HEK293 (cell line): ENCODE data around the gene ZCCHC14.
"Not testable (repeated sequence)": the region's sequence is repeated elsewhere in the genome, so short reads cannot be mapped to it uniquely, and the experiment has no call there.

Source experiments
- CTCF ChIA-PET: fragments of 350-600 bp; formaldehyde crosslinking; extraction: SDS; loops from one replicate; lab custom pipeline; 2021; ENCODE audit warnings: antibody characterized with exemption; lab: Yijun Ruan, JAX
- POLR2A ChIA-PET: fragments of 300-600 bp; formaldehyde crosslinking; extraction: SDS; loops from one replicate; lab custom pipeline; 2020; ENCODE audit warnings: antibody characterized with exemption, inconsistent platforms; lab: Yijun Ruan, JAX
- H3K27ac ChIP-seq: fragments of 200-500 bp; sonication (Bioruptor generic); 2 replicates; pipeline ENCODE4 v1.5.1; 2014; ENCODE audit warnings: low read depth, low read length, control low read depth, inconsistent platforms; ENCODE audit errors: extremely low read depth
- H3K36me3 ChIP-seq, 2 experiments: fragments of 200-500 bp in 1 of 2; sonication (Bioruptor generic) in 1 of 2; 1 replicate in 1 of 2; 2 replicates in 1 of 2; pipeline ENCODE4 v1.5.1; 2014 to 2017; ENCODE audit warnings: inconsistent platforms in 2 of 2, low read length in 2 of 2; ENCODE audit not compliant: control insufficient read depth in 2 of 2, insufficient read depth in 1 of 2
- H3K4me1 ChIP-seq: fragments of 200-500 bp; sonication (Bioruptor generic); 2 replicates; pipeline ENCODE4 v1.5.1; 2014; ENCODE audit warnings: mild to moderate bottlenecking, low read length, inconsistent platforms; ENCODE audit not compliant: control insufficient read depth, insufficient read depth
- H3K4me3 ChIP-seq: 2 replicates; pipeline ENCODE4 v1.5.1; 2011; ENCODE audit warnings: low read depth, mild to moderate bottlenecking, control low read depth, low read length, moderate library complexity
- H3K9me3 ChIP-seq: fragments of 200-500 bp; sonication (Bioruptor generic); 2 replicates; pipeline ENCODE4 v1.5.1; 2014; ENCODE audit warnings: low read depth, low read length, inconsistent platforms; ENCODE audit not compliant: control insufficient read depth, insufficient read depth
- HOXC10 ChIP-seq: sonication (generic); formaldehyde crosslinking; IDR thresholded peaks from 2 replicates; pipeline ENCODE4 v1.8.1; 2023; ENCODE audit warnings: mild to moderate bottlenecking, missing genetic modification reagents
- HOXD13 ChIP-seq: sonication (generic); formaldehyde crosslinking; IDR thresholded peaks from 2 replicates; pipeline ENCODE4 v1.8.0; 2022; ENCODE audit warnings: missing genetic modification reagents, borderline replicate concordance
- KLF10 ChIP-seq: fragments of 450-650 bp; IDR thresholded peaks from 2 replicates; pipeline ENCODE4 v1.5.1; 2018; ENCODE audit warnings: missing biosample characterization, mild to moderate bottlenecking, missing genetic modification characterization
- MZF1 ChIP-seq: fragments of 450-650 bp; formaldehyde crosslinking; IDR thresholded peaks from 2 replicates; pipeline ENCODE4 v1.5.1; 2017; ENCODE audit warnings: missing biosample characterization, missing genetic modification characterization, borderline replicate concordance
- OSR2 ChIP-seq: fragments of 450-650 bp; formaldehyde crosslinking; IDR thresholded peaks from 2 replicates; pipeline ENCODE4 v1.5.1; 2016; ENCODE audit warnings: missing biosample characterization, missing genetic modification characterization
- SP3 ChIP-seq: fragments of 450-650 bp; formaldehyde crosslinking; IDR thresholded peaks from 2 replicates; pipeline ENCODE4 v1.5.1; 2016; ENCODE audit warnings: missing biosample characterization, missing genetic modification characterization
- ZFP41 ChIP-seq: fragments of 450-650 bp; formaldehyde crosslinking; IDR thresholded peaks from 2 replicates; pipeline ENCODE4 v1.5.1; 2016; ENCODE audit warnings: missing biosample characterization, missing genetic modification characterization, borderline replicate concordance
- ZNF10 ChIP-seq: fragments of 450-650 bp; formaldehyde crosslinking; IDR thresholded peaks from 2 replicates; pipeline ENCODE4 v1.5.1; 2017; ENCODE audit warnings: missing biosample characterization, missing genetic modification characterization
- ZNF121 ChIP-seq: fragments of 450-650 bp; formaldehyde crosslinking; IDR thresholded peaks from 2 replicates; pipeline ENCODE4 v1.5.1; 2016; ENCODE audit warnings: missing biosample characterization, missing genetic modification characterization
- ZNF174 ChIP-seq: fragments of 450-650 bp; formaldehyde crosslinking; IDR thresholded peaks from 2 replicates; pipeline ENCODE4 v1.5.0; 2017; ENCODE audit warnings: missing biosample characterization, mild to moderate bottlenecking, missing genetic modification characterization
- ZNF211 ChIP-seq: fragments of 450-650 bp; formaldehyde crosslinking; IDR thresholded peaks from 2 replicates; pipeline ENCODE4 v1.5.1; 2016; ENCODE audit warnings: low read depth, missing biosample characterization, missing genetic modification characterization
- ZNF561 ChIP-seq: fragments of 450-650 bp; IDR thresholded peaks from 2 replicates; pipeline ENCODE4 v1.5.1; 2018; ENCODE audit warnings: missing biosample characterization, missing genetic modification characterization, borderline replicate concordance
- ZNF707 ChIP-seq: fragments of 450-650 bp; formaldehyde crosslinking; IDR thresholded peaks from 2 replicates; pipeline ENCODE4 v1.5.1; 2016; ENCODE audit warnings: missing biosample characterization, missing genetic modification characterization
- TF ChIP-seq, protein P1 (sequence below): fragments of 450-650 bp; formaldehyde crosslinking; IDR thresholded peaks from 2 replicates; pipeline ENCODE4 v1.5.1; 2017; ENCODE audit warnings: missing biosample characterization, missing genetic modification characterization

Gene ZCCHC14

GRCh38 chr16:87391950-87392820 is 100.6 kb downstream of the ZCCHC14 start, which contains the start of gene MAP1LC3B (continued):
- TF ChIP-seq KLF10 (tag by site-specific recombination) (peak; percentile 98), SP3 (tag by site-specific recombination) (peak; percentile 90), ZNF10 (tag by site-specific recombination) (peak; percentile 48; the same call in 1 of the 2 replicates), ZNF707 (no peak)

- CTCF ChIA-PET, result interaction anchor here (0.6 to 0.7 kb wide), 2 partner anchors 352 to 378 kb away, joined by 3 read pairs; no protein-coding TSS in a partner anchor
- H3K27ac ChIP-seq, result peak overlapping the region; percentile 81
- POLR2A ChIA-PET, result no interaction called here
- peak overlapping the region; percentile 59 for H3K4me3 ChIP-seq
- H3K36me3 ChIP-seq, result peaks cover 0 to 5% of the 10 kb centered on the region in 2 experiments; a peak in 1 of 3 replicates
- peaks cover 7% of the 10 kb centered on the region for H3K4me1 ChIP-seq
- no peak for TF ChIP-seq MZF1 (tag by site-specific recombination)
- TF ChIP-seq HOXC10, result 0 out of 2 replicates have a peak, but pooled peaks have one; percentile 66
- TF ChIP-seq HOXD13 (CRISPR knock-in tag), result 0 out of 2 replicates have a peak, but pooled peaks have one; percentile 7
- 0 out of 2 replicates have a peak, but pooled peaks have one; percentile 30 for TF ChIP-seq ZNF174 (tag by site-specific recombination)
- no peak for TF ChIP-seq ZFP41
- TF ChIP-seq, all 188 proteins: peak for 3
- H3K9me3 ChIP-seq, result no peaks in the 10 kb centered on the region
Measured at GRCh38 chr16:87391324-87391949, 101.4 kb downstream of the ZCCHC14 start.

DNA sequence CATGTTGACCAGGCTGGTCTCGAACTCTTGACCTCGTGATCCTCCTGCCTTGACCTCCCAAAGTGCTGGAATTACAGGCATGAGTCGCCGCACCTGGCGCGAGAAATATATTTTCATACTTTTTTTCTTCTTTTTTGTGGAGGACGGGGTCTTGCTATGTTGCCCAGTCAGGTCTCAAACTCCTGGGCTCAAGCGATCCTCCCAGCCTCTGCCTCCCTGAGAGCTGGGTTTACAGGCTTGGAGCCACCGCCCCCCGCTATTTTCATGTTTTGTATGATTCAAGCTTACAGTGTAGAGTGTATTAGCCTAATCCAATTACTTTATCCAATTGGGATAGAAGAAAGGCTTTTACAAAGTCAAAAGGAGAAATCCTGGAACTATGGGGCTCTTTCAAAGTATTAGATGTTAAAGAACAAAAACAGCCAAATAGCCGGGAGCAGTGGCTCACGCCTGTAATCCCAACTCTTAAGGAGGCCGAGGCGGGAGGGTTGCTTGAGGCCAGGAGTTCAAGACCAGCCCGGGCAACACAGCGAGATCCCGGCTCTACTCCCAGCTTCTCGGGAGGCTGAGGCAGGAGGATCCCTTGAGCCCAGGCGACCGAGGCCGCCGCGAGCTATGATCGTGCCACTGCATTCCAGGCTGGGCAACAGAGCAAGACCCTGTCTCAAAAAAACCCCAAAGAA is 102.0 kb downstream of the ZCCHC14 start:
- Histone ChIP-seq H3K27ac (peak overlapping the region; percentile 81; the same call in 1 of the 2 replicates), H3K9me3 (no peaks in the 10 kb centered on the region), H3K4me1 (peaks cover 7% of the 10 kb centered on the region), H3K4me3 (no peak overlapping the region), H3K36me3 (peaks cover 0 to 5% of the 10 kb centered on the region in 2 experiments; a peak in 1 of 3 replicates)
- CTCF ChIA-PET, result interaction anchor here (0.6 to 0.7 kb wide), 3 partner anchors 180 to 378 kb away, joined by 3 read pairs; no protein-coding TSS in a partner anchor
- TF ChIP-seq ZNF211 (no peak), ZNF121 (tag by site-specific recombination) (peak; percentile 86), ZNF561 (no peak)
- TF ChIP-seq, protein P1, sequence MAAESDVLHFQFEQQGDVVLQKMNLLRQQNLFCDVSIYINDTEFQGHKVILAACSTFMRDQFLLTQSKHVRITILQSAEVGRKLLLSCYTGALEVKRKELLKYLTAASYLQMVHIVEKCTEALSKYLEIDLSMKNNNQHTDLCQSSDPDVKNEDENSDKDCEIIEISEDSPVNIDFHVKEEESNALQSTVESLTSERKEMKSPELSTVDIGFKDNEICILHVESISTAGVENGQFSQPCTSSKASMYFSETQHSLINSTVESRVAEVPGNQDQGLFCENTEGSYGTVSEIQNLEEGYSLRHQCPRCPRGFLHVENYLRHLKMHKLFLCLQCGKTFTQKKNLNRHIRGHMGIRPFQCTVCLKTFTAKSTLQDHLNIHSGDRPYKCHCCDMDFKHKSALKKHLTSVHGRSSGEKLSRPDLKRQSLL, result peak; percentile 35; the same call in 1 of the 2 replicates
- POLR2A ChIA-PET, result no interaction called here

- TF ChIP-seq OSR2, result 0 out of 2 replicates have a peak, but pooled peaks have one; percentile 10
- CTCF ChIA-PET, POLR2A ChIA-PET, H3K27ac ChIP-seq, H3K4me1 ChIP-seq, H3K4me3 ChIP-seq, H3K9me3 ChIP-seq, H3K36me3 ChIP-seq: not testable (repeated sequence)
Measured at GRCh38 chr16:87389914-87390313, 102.9 kb downstream of the ZCCHC14 start.
